Endothelial cell (in vitro differentiated cells): ENCODE results near the gene OLFM3. TPM values are rescaled to one million over a fixed set of nuclear protein-coding genes. Genes with fewer than 3 reads are reported as not detected.

Source experiments
- DNase-seq: peaks from one replicate; pipeline ENCODE4 v3.0.0; 2021; ENCODE audit warnings: low spot score
- H3K27ac Mint-ChIP-seq: one replicate; pipeline ENCODE4 v1.8.0; 2021; ENCODE audit warnings: mixed read lengths, inconsistent platforms; ENCODE audit not compliant: unreplicated experiment
- H3K27me3 Mint-ChIP-seq: one replicate; pipeline ENCODE4 v1.8.0; 2021; ENCODE audit warnings: mild to moderate bottlenecking, moderate library complexity, mixed read lengths, inconsistent platforms; ENCODE audit not compliant: unreplicated experiment
- H3K36me3 Mint-ChIP-seq: one replicate; pipeline ENCODE4 v1.8.0; 2021; ENCODE audit warnings: mild to moderate bottlenecking, low read depth, mixed read lengths, inconsistent platforms; ENCODE audit not compliant: unreplicated experiment
- H3K4me1 Mint-ChIP-seq: one replicate; pipeline ENCODE4 v1.8.0; 2021; ENCODE audit warnings: mild to moderate bottlenecking, mixed read lengths, inconsistent platforms; ENCODE audit not compliant: unreplicated experiment
- H3K4me3 Mint-ChIP-seq: one replicate; pipeline ENCODE4 v1.8.0; 2021; ENCODE audit warnings: mild to moderate bottlenecking, mixed read lengths, inconsistent platforms; ENCODE audit not compliant: unreplicated experiment
- H3K9me3 Mint-ChIP-seq: one replicate; pipeline ENCODE4 v1.8.0; 2021; ENCODE audit warnings: mixed read lengths, inconsistent platforms; ENCODE audit not compliant: unreplicated experiment
- CTCF ChIP-seq: fragments of 200-600 bp; sonication (generic); IDR thresholded peaks from one replicate; pipeline ENCODE4 v1.5.0; 2021; ENCODE audit warnings: antibody characterized with exemption; ENCODE audit not compliant: unreplicated experiment
- total RNA-seq: library from RNA; stranded (reverse); fragmentation: NEBNext Ultra II Directional; extraction: Animal tissue kit (Norgen Biotek cat#: 25700); gene quantifications from one replicate; pipeline ENCODE4 v1.2.1, GENCODE V29; 2021; ENCODE audit not compliant: unreplicated experiment

The OLFM3 gene
- total RNA-seq, 1 donor from 2014 or later: 0.23 TPM

- Mint-ChIP-seq H3K27ac (no peak overlapping the region), H3K27me3 (no peaks in the 10 kb centered on the region), H3K36me3 (no peaks in the 10 kb centered on the region), H3K9me3 (no peaks in the 10 kb centered on the region), H3K4me3 (no peak overlapping the region), H3K4me1 (no peaks in the 10 kb centered on the region)
- no peak for TF ChIP-seq CTCF
- DNase-seq: no peak
These were observed 240.3 kb downstream of the OLFM3 start for GRCh38 chr1:101756411-101756810.
